Mesenchymal stem cell (in vitro differentiated cells and primary cell): ENCODE data around the gene NGEF.

Source experiments
- DNase-seq: peaks from one replicate; pipeline ENCODE4 v3.0.0-alpha.2; 2013
- H2AFZ ChIP-seq: one replicate; pipeline ENCODE4 v1.6.1; 2013; ENCODE audit warnings: low read depth, mild to moderate bottlenecking, control low read depth, inconsistent platforms, low read length, moderate library complexity
- H2AK5ac ChIP-seq: 2 replicates; pipeline ENCODE4 v1.6.1; 2013; ENCODE audit warnings: low read length, moderate library complexity, mild to moderate bottlenecking, inconsistent platforms; ENCODE audit not compliant: severe bottlenecking
- H2BK120ac ChIP-seq: one replicate; pipeline ENCODE4 v1.6.1; 2013; ENCODE audit warnings: low read depth, mild to moderate bottlenecking, inconsistent platforms, low read length, moderate library complexity
- H2BK12ac ChIP-seq, 2 experiments: one replicate each; pipeline ENCODE4 v1.6.1; 2013; ENCODE audit warnings: inconsistent platforms in 2 of 2, low read length in 2 of 2, mild to moderate bottlenecking in 2 of 2, moderate library complexity in 2 of 2, control low read depth in 1 of 2
- H2BK15ac ChIP-seq: one replicate; pipeline ENCODE4 v1.6.1; 2013; ENCODE audit warnings: mild to moderate bottlenecking, low read depth, inconsistent platforms; ENCODE audit not compliant: poor library complexity, severe bottlenecking
- H2BK5ac ChIP-seq: 2 replicates; pipeline ENCODE4 v1.6.1; 2013; ENCODE audit warnings: low read depth, mild to moderate bottlenecking, low read length, control low read depth, inconsistent platforms; ENCODE audit not compliant: poor library complexity, severe bottlenecking
- H3K14ac ChIP-seq, 2 experiments: one replicate each; pipeline ENCODE4 v1.6.1; 2013; ENCODE audit warnings: inconsistent platforms in 2 of 2, low read length in 2 of 2, control low read depth in 1 of 2, mild to moderate bottlenecking in 1 of 2, moderate library complexity in 1 of 2
- H3K18ac ChIP-seq, 2 experiments: one replicate each; pipeline ENCODE4 v1.6.1; 2013; ENCODE audit warnings: inconsistent platforms in 2 of 2, low read length in 2 of 2, control low read depth in 1 of 2, low read depth in 1 of 2, mild to moderate bottlenecking in 1 of 2
- H3K23ac ChIP-seq, 2 experiments: one replicate each; pipeline ENCODE4 v1.6.1; 2013; ENCODE audit warnings: inconsistent platforms in 2 of 2, low read length in 2 of 2, mild to moderate bottlenecking in 2 of 2, moderate library complexity in 2 of 2, control low read depth in 1 of 2
- H3K27ac ChIP-seq: 2 replicates; pipeline ENCODE4 v1.5.1; 2013; ENCODE audit warnings: mild to moderate bottlenecking, moderate library complexity, low read length, control low read depth, inconsistent platforms; ENCODE audit not compliant: poor library complexity, severe bottlenecking
- H3K27me3 ChIP-seq, 2 experiments: 2 replicates each; pipeline versions ENCODE4 v1.6.1 to v1.7.0; 2013; ENCODE audit warnings: low read length in 2 of 2, mild to moderate bottlenecking in 2 of 2, moderate library complexity in 2 of 2, control low read depth in 1 of 2, inconsistent platforms in 1 of 2; ENCODE audit not compliant: control insufficient read depth in 1 of 2, insufficient read depth in 1 of 2
- H3K36me3 ChIP-seq, 2 experiments: 2 replicates each; pipeline versions ENCODE4 v1.6.1 to v1.7.0; 2013; ENCODE audit warnings: low read length in 2 of 2, control low read depth in 1 of 2, inconsistent platforms in 1 of 2, low read depth in 1 of 2, mild to moderate bottlenecking in 1 of 2; ENCODE audit not compliant: insufficient read depth in 2 of 2, control insufficient read depth in 1 of 2
- H3K4ac ChIP-seq, 2 experiments: one replicate each; pipeline ENCODE4 v1.6.1; 2013; ENCODE audit warnings: inconsistent platforms in 2 of 2, low read length in 2 of 2, mild to moderate bottlenecking in 2 of 2, moderate library complexity in 2 of 2, control low read depth in 1 of 2, low read depth in 1 of 2
- H3K4me1 ChIP-seq: 2 replicates; pipeline ENCODE4 v1.6.1; 2013; ENCODE audit warnings: low read depth, low read length, control low read depth; ENCODE audit not compliant: control insufficient read depth, insufficient read depth
- H3K4me2 ChIP-seq: 2 replicates; pipeline ENCODE4 v1.6.1; 2013; ENCODE audit warnings: low read length, mild to moderate bottlenecking, inconsistent platforms; ENCODE audit not compliant: poor library complexity, severe bottlenecking
- H3K4me3 ChIP-seq, 2 experiments: 2 replicates each; pipeline versions ENCODE4 v1.5.1 to v1.7.0; 2013; ENCODE audit warnings: low read length in 2 of 2, mild to moderate bottlenecking in 2 of 2, control low read depth in 1 of 2, low read depth in 1 of 2; ENCODE audit not compliant: insufficient read depth in 1 of 2
- H3K79me1 ChIP-seq: replicated peaks from 2 replicates; pipeline ENCODE4 v1.6.1; 2013; ENCODE audit warnings: mild to moderate bottlenecking, control low read depth, low read length, inconsistent platforms; ENCODE audit not compliant: poor library complexity, severe bottlenecking
- H3K9ac ChIP-seq: 2 replicates; pipeline ENCODE4 v1.7.0; 2013; ENCODE audit warnings: mild to moderate bottlenecking, low read length, moderate library complexity
- H3K9me3 ChIP-seq: 2 replicates; pipeline ENCODE4 v1.7.0; 2013; ENCODE audit warnings: mild to moderate bottlenecking, low read length; ENCODE audit not compliant: control insufficient read depth
- H4K8ac ChIP-seq: one replicate; pipeline ENCODE4 v1.6.1; 2013; ENCODE audit warnings: inconsistent platforms, mild to moderate bottlenecking, low read length, moderate library complexity
- H4K91ac ChIP-seq: one replicate; pipeline ENCODE4 v1.6.1; 2013; ENCODE audit warnings: mild to moderate bottlenecking, low read length, inconsistent platforms
- WGBS: methylation state at CpG from one replicate; pipeline ENCODE4 v1.1.7; 2013; ENCODE audit warnings: mixed read lengths; 5-methylcytosine and 5-hydroxymethylcytosine counted together

NGEF gene

GRCh38 chr2:232883116-232883721 lies 129.8 kb downstream of the NGEF start:
- Histone ChIP-seq H3K9me3 (no peaks in the 10 kb centered on the region), H3K14ac (no peak overlapping the region)
- 96% methylated on average over 29 of the region's 29 CpGs for WGBS

GRCh38 chr2:232882505-232883115 lies 130.4 kb downstream of the NGEF start:
- Histone ChIP-seq H3K9ac (no peak overlapping the region), H2BK12ac (no peak overlapping the region), H4K8ac (no peak overlapping the region), H3K9me3 (no peaks in the 10 kb centered on the region), H2BK15ac (no peak overlapping the region), H3K23ac (no peak overlapping the region), H2BK5ac (no peak overlapping the region), H3K18ac (no peak overlapping the region), H3K36me3 (peaks cover 0 to 20% of the 10 kb centered on the region in 2 experiments), H2BK120ac (no peak overlapping the region), H3K4ac (no peak overlapping the region), H3K4me2 (no peak overlapping the region), H3K4me1 (peaks cover 5% of the 10 kb centered on the region), H3K27me3 (peaks cover 5 to 26% of the 10 kb centered on the region in 2 experiments), H3K27ac (no peak overlapping the region), H4K91ac (no peak overlapping the region), H3K4me3 (no peak overlapping the region), H3K79me1 (no peaks in the 10 kb centered on the region), H2AK5ac (no peak overlapping the region), H3K14ac (no peak overlapping the region), H2AFZ (no peak overlapping the region)
- WGBS, result 94% methylated on average over 17 of the region's 20 CpGs
- no peak for DNase-seq

More at GRCh38 chr2:232883116-232883721, 129.8 kb downstream of the NGEF start:
- Histone ChIP-seq H3K4me1 (peaks cover 7% of the 10 kb centered on the region), H3K18ac (no peak overlapping the region), H3K36me3 (peaks cover 0 to 20% of the 10 kb centered on the region in 2 experiments), H3K79me1 (no peaks in the 10 kb centered on the region), H3K4me2 (no peak overlapping the region), H3K4ac (no peak overlapping the region), H3K27ac (no peak overlapping the region), H2BK12ac (no peak overlapping the region), H3K27me3 (peaks cover 5 to 27% of the 10 kb centered on the region in 2 experiments), H2AFZ (no peak overlapping the region), H3K9ac (no peak overlapping the region), H3K23ac (no peak overlapping the region), H4K91ac (no peak overlapping the region), H2BK15ac (no peak overlapping the region), H2BK5ac (no peak overlapping the region), H2BK120ac (no peak overlapping the region), H2AK5ac (no peak overlapping the region), H3K4me3 (peak overlapping the region in 1 of 2 experiments; percentile 15), H4K8ac (no peak overlapping the region)
- no peak for DNase-seq

GRCh38 chr2:232882085-232882484 lies 131.0 kb downstream of the NGEF start:
- Histone ChIP-seq H2BK15ac (no peak overlapping the region), H3K36me3 (peaks cover 0 to 20% of the 10 kb centered on the region in 2 experiments), H2BK5ac (no peak overlapping the region), H3K27ac (no peak overlapping the region), H3K4ac (no peak overlapping the region), H3K27me3 (peaks cover 5 to 23% of the 10 kb centered on the region in 2 experiments), H2AFZ (no peak overlapping the region), H3K14ac (no peak overlapping the region), H3K9me3 (no peaks in the 10 kb centered on the region), H3K4me3 (no peak overlapping the region), H3K23ac (no peak overlapping the region), H4K91ac (no peak overlapping the region), H2AK5ac (no peak overlapping the region), H2BK120ac (no peak overlapping the region), H3K4me2 (no peak overlapping the region), H3K4me1 (peaks cover 5% of the 10 kb centered on the region), H3K9ac (no peak overlapping the region), H3K18ac (no peak overlapping the region), H3K79me1 (no peaks in the 10 kb centered on the region), H4K8ac (no peak overlapping the region), H2BK12ac (no peak overlapping the region)
- 95% methylated on average over 17 of the region's 17 CpGs for WGBS
- DNase-seq, result no peak

GRCh38 chr2:232880764-232881351 lies 132.2 kb downstream of the NGEF start:
- Histone ChIP-seq H3K9ac (no peak overlapping the region), H3K4me3 (no peak overlapping the region), H3K27me3 (peaks cover 1 to 12% of the 10 kb centered on the region in 2 experiments), H2BK12ac (no peak overlapping the region), H3K27ac (no peak overlapping the region), H3K18ac (no peak overlapping the region), H3K4ac (no peak overlapping the region), H3K79me1 (no peaks in the 10 kb centered on the region), H2AFZ (no peak overlapping the region), H2AK5ac (no peak overlapping the region), H2BK5ac (no peak overlapping the region), H2BK120ac (no peak overlapping the region), H3K14ac (no peak overlapping the region), H4K8ac (no peak overlapping the region), H3K36me3 (peaks cover 0 to 20% of the 10 kb centered on the region in 2 experiments), H2BK15ac (no peak overlapping the region), H3K4me2 (no peak overlapping the region), H4K91ac (no peak overlapping the region), H3K23ac (no peak overlapping the region), H3K4me1 (peaks cover 15% of the 10 kb centered on the region), H3K9me3 (no peaks in the 10 kb centered on the region)
- 82% methylated on average over 16 of the region's 17 CpGs for WGBS
- no peak for DNase-seq
